Measurements from ENCODE around the gene AHNAK.
A peak's percentile ranks its signal among the peaks of the same experiment; 100 is the strongest.

AHNAK gene

DNA sequence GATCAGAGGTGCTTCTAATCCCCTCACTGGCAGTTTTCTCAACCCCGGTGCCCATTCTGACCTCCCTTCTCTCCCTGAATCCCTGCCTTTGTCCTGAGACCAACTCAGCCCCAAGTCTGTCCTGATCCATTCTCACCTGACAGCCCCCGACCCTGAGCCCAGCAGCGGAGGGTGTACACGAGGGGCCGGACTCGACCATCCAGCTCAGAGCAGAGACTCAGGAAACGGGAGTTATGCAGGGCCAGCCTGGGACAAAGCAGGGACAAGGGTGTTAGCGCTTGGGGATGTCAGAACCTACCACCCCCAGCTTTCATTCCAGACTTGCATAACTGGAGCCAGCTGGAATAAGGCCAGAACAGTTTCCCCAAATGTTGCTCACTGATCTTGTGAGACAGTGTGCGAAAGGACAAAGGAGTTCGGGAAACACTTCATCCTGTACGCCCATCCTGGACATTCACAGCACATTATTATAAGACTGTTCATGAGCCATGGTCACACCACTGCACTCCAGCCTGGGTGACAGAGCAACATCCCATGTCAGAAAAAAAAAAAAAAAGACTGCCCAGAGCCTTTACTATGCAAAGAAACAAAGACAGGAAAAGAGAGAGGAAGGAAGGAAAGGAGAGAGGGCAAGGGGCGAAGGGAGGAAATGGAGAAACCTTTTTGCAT lies 30.6 kb upstream of the AHNAK start:
- TF ChIP-seq CTCF (IDR thresholded peaks at IDR 0.05; ENCODE audit: low read depth, low read length) = no peak
- DNase-seq (ENCODE audit: low read depth in 2 of 2) = peak; percentile 63 to 71
- no peak overlapping the region for H3K4me3 ChIP-seq (replicated peaks in 1 of 2; ENCODE audit: low read depth in 2 of 2, low read length in 2 of 2)

DNA sequence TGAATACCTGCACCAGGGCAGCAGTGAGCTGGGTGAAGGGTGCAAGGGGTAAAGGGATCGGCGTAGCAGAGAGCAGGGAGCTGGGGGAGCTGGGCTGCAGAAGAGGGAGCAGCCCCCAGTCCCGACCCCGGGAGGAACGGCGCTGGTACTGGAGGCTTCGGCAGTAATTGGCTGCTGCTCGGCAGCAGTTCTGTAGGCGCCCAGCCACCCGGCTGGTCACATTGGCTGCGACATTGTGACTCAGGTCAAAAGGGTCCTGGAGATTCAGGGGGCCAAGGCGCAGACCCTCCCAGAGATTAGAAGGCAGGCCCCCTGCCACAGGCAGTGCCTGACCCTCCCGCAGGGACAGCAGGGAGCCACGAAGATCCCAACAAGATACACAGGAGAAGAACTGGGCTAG lies 29.2 kb upstream of the AHNAK start:
- TF ChIP-seq CTCF (IDR thresholded peaks at IDR 0.05; ENCODE audit: low read depth, low read length) = no peak
- DNase-seq (ENCODE audit: low read depth in 2 of 2) = no peak
- H3K4me3 ChIP-seq (replicated peaks in 1 of 2; ENCODE audit: low read depth in 2 of 2, low read length in 2 of 2) = peak overlapping the region in 1 of 2 donors; percentile 70

DNA sequence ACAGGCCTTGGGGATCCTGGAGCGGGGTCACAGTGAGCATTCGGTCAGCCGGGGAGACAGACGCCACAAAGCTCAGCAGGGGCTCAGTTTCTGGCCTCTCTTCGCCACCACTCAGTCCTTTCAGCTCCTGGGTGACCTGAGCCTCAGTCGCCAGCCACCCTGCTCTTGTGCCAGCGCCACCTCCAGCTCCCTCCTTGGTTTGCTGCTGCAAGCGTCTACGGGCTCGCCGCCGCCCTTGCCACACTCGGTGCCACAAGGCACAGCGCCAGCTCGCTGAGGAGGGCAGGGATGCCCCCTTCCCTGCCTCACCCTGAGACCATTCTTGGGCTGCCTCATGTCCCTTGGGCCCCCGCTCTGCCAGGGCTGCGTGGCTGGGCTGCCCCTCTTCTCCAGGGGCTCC lies 28.6 kb upstream of the AHNAK start:
- peak overlapping the region; percentile 65 to 70 for H3K4me3 ChIP-seq (replicated peaks in 1 of 2; ENCODE audit: low read depth in 2 of 2, low read length in 2 of 2)
- TF ChIP-seq CTCF (IDR thresholded peaks at IDR 0.05; ENCODE audit: low read depth, low read length) = no peak
- DNase-seq (ENCODE audit: low read depth in 2 of 2) = no peak

DNA sequence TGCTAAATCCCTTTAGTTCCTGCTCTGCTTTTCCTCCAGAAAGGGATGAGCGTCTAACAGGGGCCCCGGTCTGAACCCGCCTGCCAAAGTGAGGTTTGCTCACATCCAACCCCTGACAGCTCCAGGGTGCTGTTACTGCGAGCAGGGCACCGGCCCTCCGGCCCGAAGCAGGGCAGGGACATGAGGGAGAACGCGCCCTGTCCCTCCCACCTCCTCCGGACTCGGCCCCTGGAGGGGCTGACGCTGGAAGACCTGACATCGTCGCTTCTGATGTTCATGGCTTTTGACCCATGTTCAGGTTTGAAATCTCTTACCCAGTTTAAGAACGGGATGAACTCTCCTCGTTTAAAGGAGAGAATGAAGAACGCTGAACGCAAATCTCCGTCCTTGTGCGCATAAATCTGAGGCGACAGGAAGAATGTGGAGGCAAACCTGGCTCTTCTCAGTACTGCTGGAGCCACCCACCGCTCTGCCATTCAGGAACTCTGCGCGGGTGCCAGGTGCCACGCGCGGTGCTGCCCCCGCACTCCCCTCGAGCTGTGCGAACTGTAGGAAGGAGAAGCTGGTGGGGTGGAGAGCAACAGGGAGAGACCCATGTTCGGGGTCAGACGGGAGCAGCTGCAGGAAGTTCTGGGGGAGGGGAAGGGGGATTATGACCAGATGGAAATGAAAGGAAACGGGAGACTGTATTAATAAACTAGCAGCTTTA lies 27.9 kb upstream of the AHNAK start:
- H3K4me3 ChIP-seq (replicated peaks in 1 of 2; ENCODE audit: low read depth in 2 of 2, low read length in 2 of 2) = peak overlapping the region; percentile 65 to 70

DNA sequence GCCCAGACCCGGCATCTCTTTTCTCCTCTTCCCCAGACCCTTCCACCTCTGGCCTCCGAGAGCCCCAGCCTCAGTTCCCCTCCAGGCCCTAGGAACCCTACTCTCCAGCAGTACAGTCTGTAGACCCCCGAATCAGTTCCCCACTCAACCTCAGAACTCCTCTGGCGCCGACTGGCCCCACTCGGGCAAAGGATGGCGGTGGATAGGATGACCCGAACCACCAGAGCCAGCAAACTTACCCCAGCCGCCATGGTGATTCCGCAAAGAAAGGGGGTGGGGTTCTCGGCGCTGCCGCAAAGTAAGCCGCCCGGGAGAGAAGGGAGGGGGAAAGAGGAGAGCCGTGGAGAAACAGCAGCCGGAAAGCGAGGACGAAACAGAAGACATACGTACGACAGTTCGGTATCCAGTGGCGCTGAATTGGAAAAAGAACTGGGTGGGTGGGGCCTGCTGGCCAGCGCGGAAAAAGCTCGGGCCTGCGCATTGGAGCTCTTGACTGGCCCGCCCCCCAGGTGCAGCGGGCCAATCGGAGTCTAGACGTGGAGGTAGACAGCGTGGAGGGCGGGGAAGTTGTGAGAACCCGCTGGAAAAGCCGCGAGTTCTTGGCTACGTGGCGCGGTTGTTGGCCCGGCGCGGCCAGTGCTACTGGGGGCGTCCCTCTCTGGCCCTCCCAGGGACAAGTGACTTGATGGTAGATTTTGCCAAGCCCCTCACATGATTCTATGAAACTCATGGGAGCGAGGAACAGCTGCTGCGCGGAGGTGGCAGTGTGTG lies 27.2 kb upstream of the AHNAK start, which contains the start of gene EEF1G:
Gene EEF1G (minus strand): TSS at position 300 of the 771 bp plus-strand sequence. CDS start 49 bp downstream, at position 251.
- no peak for TF ChIP-seq CTCF (IDR thresholded peaks at IDR 0.05; ENCODE audit: low read depth, low read length)
- peak within 1 kb of the TSS; percentile 95 for H3K4me3 ChIP-seq (replicated peaks in 1 of 2; ENCODE audit: low read depth in 2 of 2, low read length in 2 of 2)
- DNase-seq (ENCODE audit: low read depth in 2 of 2) = peak; percentile 100

More for the DNA sequence above, 27.9 kb upstream of the AHNAK start:
- no peak for TF ChIP-seq CTCF (IDR thresholded peaks at IDR 0.05; ENCODE audit: low read depth, low read length)
- DNase-seq (ENCODE audit: low read depth in 2 of 2) = peak; percentile 37 to 42

- H3K4me3 ChIP-seq (replicated peaks in 1 of 2; ENCODE audit: low read depth in 2 of 2, low read length in 2 of 2) = peak overlapping the region; percentile 95
- TF ChIP-seq CTCF (IDR thresholded peaks at IDR 0.05; ENCODE audit: low read depth, low read length) = no peak
- DNase-seq (ENCODE audit: low read depth in 2 of 2) = peak in 1 of 2 donors; percentile 37
These were observed 26.5 kb upstream of the AHNAK start for GRCh38 chr11:62573006-62573591.
